SU-DHL-6 (cell line): ENCODE data around the gene PTGDS.
A peak's percentile ranks its signal among the peaks of the same experiment; 100 is the strongest.

Experiments used
- CTCF ChIP-seq: fragments of 200-600 bp; sonication (generic); IDR thresholded peaks from one replicate; pipeline ENCODE4 v1.5.1; 2017; ENCODE audit warnings: antibody characterized with exemption, mild to moderate bottlenecking, low read length, moderate library complexity; ENCODE audit not compliant: insufficient read depth, poor library complexity, severe bottlenecking
- EZH2phosphoT487 ChIP-seq: fragments of 200-600 bp; sonication (generic), shearing (Covaris generic); conservative IDR thresholded peaks from 2 replicates; pipeline ENCODE4 v1.6.1; 2018; ENCODE audit warnings: mild to moderate bottlenecking, antibody characterized with exemption, low read length, moderate library complexity, mixed read lengths

DNA sequence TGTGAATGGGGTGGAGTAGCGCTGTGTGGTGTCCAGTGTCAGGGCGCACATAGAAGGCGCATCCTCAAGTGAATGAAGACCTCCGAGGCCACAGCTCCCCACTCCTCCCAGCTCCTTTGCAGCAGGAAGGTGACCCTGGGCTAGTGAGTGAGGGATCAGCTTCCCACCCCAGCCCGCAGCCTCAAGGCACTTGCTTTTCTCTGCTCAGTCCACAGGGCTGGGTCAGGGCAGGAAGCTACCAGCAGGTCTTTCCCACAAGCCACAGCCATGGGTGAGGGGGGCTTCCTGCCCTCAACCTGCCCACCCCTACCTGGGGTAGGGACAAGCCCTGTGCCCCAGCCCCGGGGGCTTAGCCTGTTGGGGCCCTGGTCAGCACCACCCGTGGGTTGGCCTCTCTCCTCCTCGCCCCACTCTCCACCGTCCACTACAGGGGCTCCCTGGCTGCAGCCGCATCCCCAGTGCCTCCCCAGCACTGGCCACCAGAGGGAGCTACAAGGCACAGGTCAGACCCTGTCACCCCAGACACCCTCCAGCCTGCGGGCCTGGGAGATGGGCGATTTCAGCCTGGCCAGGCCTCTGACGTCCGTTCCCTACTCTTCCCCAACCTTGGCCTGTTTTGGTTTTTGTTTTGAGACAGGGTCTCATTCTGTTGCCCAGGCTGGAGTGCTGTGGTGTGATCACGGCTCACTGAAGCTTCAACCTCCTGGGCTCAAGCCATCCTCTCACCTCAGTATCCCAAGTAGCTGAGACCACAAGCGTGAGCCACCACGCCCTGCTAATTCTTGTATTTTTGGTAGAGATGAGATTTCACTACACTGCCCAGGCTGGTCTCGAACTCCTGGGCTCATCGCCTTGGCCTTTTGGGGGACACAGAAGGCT lies 52.0 kb downstream of the PTGDS start:
- TF ChIP-seq CTCF (peak; percentile 92), EZH2phosphoT487 (no peak)
